Choroid plexus epithelial cell (primary cell): ENCODE results near the gene SLC22A23.
A peak's percentile ranks its signal among the peaks of the same experiment; 100 is the strongest.

ENCODE experiments used
- DNase-seq: peaks from one replicate; pipeline ENCODE4 v3.0.0-alpha.2; 2010; ENCODE audit warnings: low read depth
- H3K4me3 ChIP-seq: 2 replicates; pipeline ENCODE4 v1.5.1; 2011; ENCODE audit warnings: low read depth, mild to moderate bottlenecking, control low read depth, low read length, moderate library complexity
- TF ChIP-seq, protein P1 (sequence below): conservative IDR thresholded peaks from 2 replicates; pipeline ENCODE4 v1.5.1; 2011; ENCODE audit warnings: low read depth, mild to moderate bottlenecking, control low read depth, inconsistent platforms, low read length, moderate library complexity

The SLC22A23 gene

DNA sequence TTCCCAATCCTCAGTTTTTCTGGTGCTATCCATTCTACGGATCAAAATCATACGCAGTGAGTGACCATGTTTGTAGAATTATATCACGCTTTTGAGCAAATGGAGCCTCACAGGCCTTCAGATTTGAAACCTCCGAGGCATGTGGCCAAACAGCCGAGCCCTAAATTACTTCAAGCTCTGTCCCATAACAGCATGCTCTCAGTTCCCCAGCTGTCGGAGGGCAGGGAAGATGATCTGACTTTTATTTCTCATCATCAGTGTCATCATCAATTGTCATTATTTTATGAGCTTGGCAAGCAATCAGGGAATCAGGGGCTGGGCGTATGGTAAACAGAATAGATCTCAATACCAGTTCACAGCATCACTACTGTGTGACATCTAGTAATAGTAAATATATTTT is 124.9 kb downstream of the SLC22A23 start:
- TF ChIP-seq, protein P1, sequence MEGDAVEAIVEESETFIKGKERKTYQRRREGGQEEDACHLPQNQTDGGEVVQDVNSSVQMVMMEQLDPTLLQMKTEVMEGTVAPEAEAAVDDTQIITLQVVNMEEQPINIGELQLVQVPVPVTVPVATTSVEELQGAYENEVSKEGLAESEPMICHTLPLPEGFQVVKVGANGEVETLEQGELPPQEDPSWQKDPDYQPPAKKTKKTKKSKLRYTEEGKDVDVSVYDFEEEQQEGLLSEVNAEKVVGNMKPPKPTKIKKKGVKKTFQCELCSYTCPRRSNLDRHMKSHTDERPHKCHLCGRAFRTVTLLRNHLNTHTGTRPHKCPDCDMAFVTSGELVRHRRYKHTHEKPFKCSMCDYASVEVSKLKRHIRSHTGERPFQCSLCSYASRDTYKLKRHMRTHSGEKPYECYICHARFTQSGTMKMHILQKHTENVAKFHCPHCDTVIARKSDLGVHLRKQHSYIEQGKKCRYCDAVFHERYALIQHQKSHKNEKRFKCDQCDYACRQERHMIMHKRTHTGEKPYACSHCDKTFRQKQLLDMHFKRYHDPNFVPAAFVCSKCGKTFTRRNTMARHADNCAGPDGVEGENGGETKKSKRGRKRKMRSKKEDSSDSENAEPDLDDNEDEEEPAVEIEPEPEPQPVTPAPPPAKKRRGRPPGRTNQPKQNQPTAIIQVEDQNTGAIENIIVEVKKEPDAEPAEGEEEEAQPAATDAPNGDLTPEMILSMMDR, result no peak
- DNase-seq, result no peak
- H3K4me3 ChIP-seq, result no peak overlapping the region

DNA sequence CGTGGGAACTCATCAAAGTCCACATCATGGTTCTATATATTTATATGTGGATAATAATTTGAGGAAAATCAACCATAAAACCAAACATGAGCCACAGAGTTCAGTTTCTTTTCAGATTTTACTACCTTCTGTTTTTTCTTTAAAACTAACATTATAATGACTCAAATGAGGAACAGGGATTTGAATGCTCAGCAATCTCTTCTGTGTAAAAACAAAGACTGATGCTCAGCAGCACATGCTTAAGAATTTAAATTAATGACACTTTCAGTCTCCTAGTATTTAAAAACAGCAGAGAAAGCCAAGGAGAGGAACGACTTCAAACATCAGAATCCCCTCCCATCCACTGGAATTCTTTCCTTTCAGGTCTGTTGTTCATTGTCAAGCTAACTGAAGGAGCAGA is 125.4 kb downstream of the SLC22A23 start:
- no peak for DNase-seq
- TF ChIP-seq, protein P1, result no peak
- no peak overlapping the region for H3K4me3 ChIP-seq

DNA sequence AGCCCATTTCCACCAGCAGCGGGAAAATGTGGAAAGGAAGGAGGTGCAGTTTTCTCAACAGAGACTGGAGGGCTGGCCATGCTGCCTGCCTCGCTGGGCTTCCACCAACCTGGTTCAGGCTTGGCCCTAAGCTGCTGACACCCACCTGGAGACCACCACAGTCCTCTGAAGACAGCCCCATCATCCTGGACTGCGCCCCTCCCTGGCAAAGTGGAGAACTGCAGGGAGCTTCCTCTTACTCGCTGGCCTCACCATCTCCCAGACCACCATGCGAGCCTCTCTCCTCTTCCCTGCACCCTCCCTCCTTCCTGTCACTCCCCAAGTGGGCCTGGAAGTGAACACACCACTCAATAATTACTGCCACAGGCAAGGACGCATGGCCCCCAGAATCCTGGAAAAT is 126.7 kb downstream of the SLC22A23 start:
- no peak for DNase-seq
- TF ChIP-seq, protein P1, result no peak
- H3K4me3 ChIP-seq, result no peak overlapping the region

DNA sequence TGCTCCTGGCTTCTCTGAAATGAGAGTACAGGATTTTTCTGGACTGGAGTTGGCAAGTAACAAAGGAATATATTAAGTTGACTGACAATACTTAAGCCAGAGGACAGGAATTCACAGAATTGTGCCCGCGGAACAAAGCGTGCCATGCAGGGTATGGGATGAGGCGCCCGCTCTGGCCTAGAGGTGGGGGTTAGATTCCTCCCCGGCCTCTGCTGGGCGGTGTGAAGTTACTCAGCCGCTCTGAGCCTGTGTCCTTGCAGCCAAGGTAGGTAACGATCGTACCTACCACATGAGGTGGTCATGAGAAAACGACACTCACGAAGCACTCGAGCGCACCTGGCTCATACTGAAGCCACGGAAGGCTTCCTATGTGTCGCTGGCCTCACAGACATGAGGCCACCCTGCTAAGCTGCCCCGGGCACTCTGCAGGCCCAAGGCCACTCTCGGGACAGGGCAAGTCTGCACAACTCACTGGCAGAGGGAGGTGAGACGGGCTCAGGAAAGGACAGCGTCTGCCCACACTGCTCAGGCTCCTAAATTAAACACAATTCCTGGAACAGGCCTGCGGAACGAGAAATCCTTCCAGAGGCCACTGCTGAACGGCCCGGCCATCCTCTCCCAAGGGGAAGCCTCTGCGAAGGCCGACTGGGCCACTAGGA is 127.3 kb downstream of the SLC22A23 start:
- DNase-seq, result no peak
- H3K4me3 ChIP-seq, result no peak overlapping the region
- TF ChIP-seq, protein P1, result no peak

DNA sequence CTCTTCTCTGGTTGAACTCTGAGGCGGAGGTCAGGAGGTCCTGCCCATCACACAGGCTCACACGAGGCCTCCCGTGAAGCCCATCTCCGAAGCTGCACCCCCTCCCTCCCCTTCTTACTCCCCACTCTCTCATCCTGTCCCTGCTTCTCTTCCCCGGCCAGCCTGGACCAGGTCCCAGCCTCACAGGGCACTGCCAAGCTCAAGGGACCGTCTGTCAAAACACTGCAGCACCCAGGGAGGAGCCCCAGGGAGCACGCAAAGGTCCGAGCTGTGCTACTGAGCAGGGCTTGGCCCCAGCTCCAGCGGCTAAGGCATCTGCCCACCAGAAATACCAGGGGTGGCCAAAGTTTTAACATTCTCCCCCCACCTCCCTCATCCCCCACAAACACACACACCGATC is 128.1 kb downstream of the SLC22A23 start:
- DNase-seq, result no peak
- TF ChIP-seq, protein P1, result no peak
- no peak overlapping the region for H3K4me3 ChIP-seq

DNA sequence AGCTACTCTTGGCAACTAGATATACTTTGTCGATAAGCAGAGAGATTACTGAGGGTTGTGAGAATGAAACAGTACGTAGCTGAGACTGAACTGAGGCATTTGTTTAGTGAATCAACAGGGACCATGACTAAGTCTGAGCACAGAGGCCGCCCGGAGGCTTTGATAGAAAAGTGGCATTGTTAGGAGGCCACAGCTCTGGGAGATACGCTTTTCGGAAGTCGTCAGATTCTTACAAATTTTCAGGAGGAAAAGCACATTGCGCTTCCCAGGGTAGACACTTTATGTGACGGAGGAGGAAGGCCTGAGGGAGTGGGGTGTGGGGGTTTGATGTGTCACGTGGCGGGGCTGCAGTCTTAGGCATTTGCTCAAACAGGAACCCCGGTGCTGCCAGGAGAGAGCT is 128.7 kb downstream of the SLC22A23 start:
- peak; percentile 38 for DNase-seq
- TF ChIP-seq, protein P1, result no peak
- H3K4me3 ChIP-seq, result no peak overlapping the region

DNA sequence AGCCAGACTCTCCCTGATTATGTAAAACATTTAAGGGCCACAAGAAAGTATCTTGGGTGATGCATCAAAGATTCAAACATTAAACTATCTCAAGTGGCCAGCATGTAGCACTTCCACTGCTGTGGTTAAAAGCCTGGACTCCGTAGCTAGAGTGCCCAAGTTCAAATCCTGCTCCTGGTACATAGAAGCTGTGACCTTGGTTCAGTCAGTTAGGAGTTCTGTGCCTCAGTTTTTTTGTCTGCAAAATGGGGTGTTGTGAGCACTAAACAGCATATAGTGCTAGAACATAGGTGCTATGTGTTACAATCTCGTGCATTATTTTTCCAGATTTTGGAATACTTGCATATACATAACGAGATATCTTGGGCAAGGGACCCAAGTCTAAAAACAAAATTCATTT is 129.4 kb downstream of the SLC22A23 start:
- TF ChIP-seq, protein P1, result no peak
- DNase-seq, result no peak
- no peak overlapping the region for H3K4me3 ChIP-seq
